A673 (cell line): ENCODE data around the gene SCN9A. TPM values are rescaled to one million over a fixed set of nuclear protein-coding genes. Genes with fewer than 3 reads are reported as not detected.
A peak's percentile ranks its signal among the peaks of the same experiment; 100 is the strongest.

Experiments used
- BruUV-seq: library from RNA; stranded (reverse); fragments of 400-500 nt; replicated peaks from 2 replicates; lab custom pipeline; 2021; lab: Mats Ljungman, UMichigan
- CTCF ChIA-PET: fragments of 300-600 bp; sonication (Branson Sonifier 250); formaldehyde crosslinking; loops from one replicate; lab custom pipeline; 2022; ENCODE audit warnings: antibody characterized with exemption; lab: Charles Lee
- POLR2A ChIA-PET: fragments of 300-600 bp; sonication (Branson Sonifier 250); formaldehyde crosslinking; loops from one replicate; lab custom pipeline; 2022; ENCODE audit warnings: antibody characterized with exemption; ENCODE audit not compliant: low non-redundant PET; lab: Charles Lee
- DNase-seq: peaks from one replicate; pipeline ENCODE4 v3.0.0-alpha.2; 2015; ENCODE audit warnings: low spot score
- H3K27ac ChIP-seq: fragments of 200-600 bp; sonication (generic); 2 replicates; pipeline ENCODE4 v1.5.1; 2016; ENCODE audit warnings: mixed run types, low read depth, mild to moderate bottlenecking, mixed read lengths, antibody characterized with exemption, low read length; ENCODE audit not compliant: poor library complexity, severe bottlenecking
- H3K27me3 ChIP-seq: fragments of 200-600 bp; sonication (generic); replicated peaks from 2 replicates; pipeline ENCODE4 v1.6.1; 2017; ENCODE audit warnings: mixed run types, low read depth, mild to moderate bottlenecking, mixed read lengths, antibody characterized with exemption, low read length; ENCODE audit not compliant: insufficient read depth, poor library complexity
- H3K36me3 ChIP-seq: fragments of 200-600 bp; sonication (generic); 2 replicates; pipeline ENCODE4 v1.6.1; 2016; ENCODE audit warnings: mixed run types, mild to moderate bottlenecking, mixed read lengths, antibody characterized with exemption, low read length; ENCODE audit not compliant: insufficient read depth, poor library complexity, severe bottlenecking
- H3K4me1 ChIP-seq: fragments of 200-600 bp; sonication (generic); 2 replicates; pipeline ENCODE4 v1.6.1; 2017; ENCODE audit warnings: mixed run types, mild to moderate bottlenecking, mixed read lengths, antibody characterized with exemption, low read length; ENCODE audit not compliant: insufficient read depth, poor library complexity, severe bottlenecking
- H3K4me3 ChIP-seq: fragments of 200-600 bp; sonication (generic); 2 replicates; pipeline ENCODE4 v1.5.1; 2016; ENCODE audit warnings: low read depth, mixed run types, mild to moderate bottlenecking, mixed read lengths, low read length; ENCODE audit not compliant: poor library complexity, severe bottlenecking
- H3K9me3 ChIP-seq: fragments of 200-600 bp; sonication (generic); 2 replicates; pipeline ENCODE4 v1.6.1; 2016; ENCODE audit warnings: mixed run types, low read depth, mild to moderate bottlenecking, mixed read lengths, antibody characterized with exemption, low read length; ENCODE audit not compliant: poor library complexity, severe bottlenecking
- CTCF ChIP-seq: fragments of 300-800, 200-600 bp; sonication (generic); conservative IDR thresholded peaks from 2 replicates; pipeline ENCODE4 v1.5.1; 2017; ENCODE audit warnings: low read depth, mild to moderate bottlenecking, antibody characterized with exemption, low read length, moderate library complexity, mixed read lengths
- EZH2 ChIP-seq: fragments of 200-600 bp; sonication (generic); IDR thresholded peaks from 2 replicates; pipeline ENCODE4 v1.6.1; 2017; ENCODE audit warnings: borderline replicate concordance, low read depth, mild to moderate bottlenecking, mixed read lengths, antibody characterized with exemption, low read length; ENCODE audit not compliant: poor library complexity, severe bottlenecking
- intact Hi-C: fragments of 100-400 bp; cut with micrococcal nuclease; formaldehyde crosslinking; loops from one replicate; pipeline ENCODE4 v1.10.0; 2022; ENCODE audit not compliant: unreplicated experiment
- total RNA-seq: library from RNA; stranded (reverse); gene quantifications from 2 replicates; pipeline ENCODE4 v1.2.3, GENCODE V29; 2021

SCN9A gene
- total RNA-seq, 1 experiment from 2014 or later = 3.5 TPM

DNA sequence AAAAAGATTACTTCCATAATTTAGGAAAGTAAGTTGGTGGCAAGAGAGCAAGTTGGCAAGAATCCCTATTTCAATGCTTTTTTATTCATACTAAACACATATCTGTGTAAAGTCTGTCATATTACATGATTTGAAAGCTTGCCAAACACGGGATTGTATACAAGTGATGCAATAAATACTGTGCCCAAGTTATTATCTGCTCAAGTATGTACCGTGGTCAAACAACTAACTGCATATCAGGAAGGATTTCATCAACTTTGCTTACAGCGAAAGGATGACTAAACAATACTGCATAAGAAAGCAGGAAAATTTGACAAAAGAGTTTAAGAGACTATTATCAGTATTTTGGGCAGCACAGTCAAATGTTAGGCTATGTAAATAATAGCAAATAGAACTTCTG is 178.3 kb downstream of the SCN9A start:
- ChIA-PET CTCF (no interaction called here), POLR2A (no interaction called here)
- Histone ChIP-seq H3K36me3 (no peaks in the 10 kb centered on the region), H3K9me3 (no peaks in the 10 kb centered on the region), H3K27ac (no peak overlapping the region), H3K4me1 (peaks cover 24% of the 10 kb centered on the region), H3K27me3 (no peaks in the 10 kb centered on the region), H3K4me3 (no peak overlapping the region)
- no peak for DNase-seq
- BruUV-seq = no TSS peak
- TF ChIP-seq EZH2 (no peak), CTCF (no peak)
- intact Hi-C loops = no loop called here

- ChIA-PET CTCF (interaction anchor here (1.1 kb wide), 1 partner anchor 226 kb away, joined by 3 read pairs; no protein-coding TSS in a partner anchor), POLR2A (no interaction called here)
- Histone ChIP-seq H3K4me3 (no peak overlapping the region), H3K9me3 (no peaks in the 10 kb centered on the region), H3K36me3 (no peaks in the 10 kb centered on the region), H3K27ac (no peak overlapping the region), H3K4me1 (peaks cover 25% of the 10 kb centered on the region), H3K27me3 (no peaks in the 10 kb centered on the region)
- no peak for TF ChIP-seq CTCF
- TF ChIP-seq EZH2 = no peak
- peak; percentile 77 for DNase-seq
- intact Hi-C loops = no loop called here
- BruUV-seq = no TSS peak
Observed at GRCh38 chr2:166193407-166193806, 182.3 kb downstream of the SCN9A start.

- no peak overlapping the region for H3K4me3 ChIP-seq
- intact Hi-C loops = no loop called here
- no TSS peak for BruUV-seq
- peaks cover 8% of the 10 kb centered on the region for H3K4me1 ChIP-seq
- ChIA-PET POLR2A (no interaction called here), CTCF (no interaction called here)
- no peak for TF ChIP-seq EZH2
- TF ChIP-seq CTCF = no peak
- H3K27me3 ChIP-seq = no peaks in the 10 kb centered on the region
- no peaks in the 10 kb centered on the region for H3K9me3 ChIP-seq
- H3K27ac ChIP-seq = no peak overlapping the region
- DNase-seq = no peak
- no peaks in the 10 kb centered on the region for H3K36me3 ChIP-seq
Observed at GRCh38 chr2:166188084-166188483, 187.7 kb downstream of the SCN9A start.
